Neural progenitor cell (in vitro differentiated cells): ENCODE data around the gene RCOR1. TPM values are rescaled to one million over a fixed set of nuclear protein-coding genes. Genes with fewer than 3 reads are reported as not detected.

ENCODE experiments used
- DNase-seq: peaks from one replicate; pipeline ENCODE4 v3.0.0-alpha.2; 2016; ENCODE audit warnings: low spot score
- H2AFZ ChIP-seq: fragments of 200-600 bp; sonication (generic); replicated peaks from 2 replicates; pipeline ENCODE4 v1.6.1; 2016; ENCODE audit warnings: antibody characterized with exemption
- H3F3A ChIP-seq: fragments of 200-600 bp; sonication (generic); 2 replicates; pipeline ENCODE4 v1.6.1; 2016; ENCODE audit warnings: antibody characterized with exemption, low read depth
- H3K27ac ChIP-seq: fragments of 200-600 bp; sonication (generic); 2 replicates; pipeline ENCODE4 v1.5.1; 2016; ENCODE audit warnings: mild to moderate bottlenecking
- H3K27me3 ChIP-seq: fragments of 200-600 bp; sonication (generic); 2 replicates; pipeline ENCODE4 v1.6.1; 2016; ENCODE audit warnings: mild to moderate bottlenecking, moderate library complexity
- H3K36me3 ChIP-seq: fragments of 200-600 bp; sonication (generic); 2 replicates; pipeline ENCODE4 v1.5.1; 2016
- H3K4me1 ChIP-seq: fragments of 200-600 bp; sonication (generic); 2 replicates; pipeline ENCODE4 v1.6.1; 2016; ENCODE audit warnings: mixed run types
- H3K4me2 ChIP-seq: fragments of 200-600 bp; sonication (generic); 2 replicates; pipeline ENCODE4 v1.6.1; 2016
- H3K4me3 ChIP-seq: fragments of 200-600 bp; sonication (generic); 2 replicates; pipeline ENCODE4 v1.5.1; 2016
- H3K79me2 ChIP-seq: fragments of 200-600 bp; sonication (generic); 2 replicates; pipeline ENCODE4 v1.6.1; 2016; ENCODE audit warnings: low read depth
- H3K9ac ChIP-seq: fragments of 200-600 bp; sonication (generic); 2 replicates; pipeline ENCODE4 v1.6.1; 2016
- H3K9me3 ChIP-seq: fragments of 200-600 bp; sonication (generic); 2 replicates; pipeline ENCODE4 v1.5.1; 2016; ENCODE audit warnings: low read depth
- H4K20me1 ChIP-seq: fragments of 200-600 bp; sonication (generic); 2 replicates; pipeline ENCODE4 v1.6.1; 2016; ENCODE audit warnings: low read depth
- H3K27ac Mint-ChIP-seq: 3 replicates; pipeline ENCODE4 v1.8.0; 2021; ENCODE audit warnings: mixed read lengths
- H3K27me3 Mint-ChIP-seq: 2 replicates; pipeline ENCODE4 v1.8.0; 2022; ENCODE audit warnings: low read depth, mild to moderate bottlenecking, inconsistent platforms, moderate library complexity, mixed read lengths; ENCODE audit not compliant: insufficient read depth
- H3K36me3 Mint-ChIP-seq: 3 replicates; pipeline ENCODE4 v1.8.0; 2021; ENCODE audit warnings: mixed read lengths
- H3K4me1 Mint-ChIP-seq: 3 replicates; pipeline ENCODE4 v1.8.0; 2021; ENCODE audit warnings: mixed read lengths
- H3K4me3 Mint-ChIP-seq: 3 replicates; pipeline ENCODE4 v1.8.0; 2021; ENCODE audit warnings: mild to moderate bottlenecking, moderate library complexity, mixed read lengths
- H3K9me3 Mint-ChIP-seq: 3 replicates; pipeline ENCODE4 v1.8.0; 2020; ENCODE audit warnings: mixed read lengths
- EZH2 ChIP-seq: fragments of 200-600 bp; sonication (generic); IDR thresholded peaks from 2 replicates; pipeline ENCODE4 v1.6.1; 2017; ENCODE audit warnings: antibody characterized with exemption, mild to moderate bottlenecking, moderate library complexity
- EZH2phosphoT487 ChIP-seq: fragments of 200-600 bp; sonication (generic); IDR thresholded peaks from 2 replicates; pipeline ENCODE4 v1.6.1; 2017; ENCODE audit warnings: antibody characterized with exemption
- total RNA-seq: library from RNA; depleted of rRNA; stranded (reverse); fragments of >200 nt; gene quantifications from 2 replicates; pipeline ENCODE4 v1.2.3, GENCODE V29; 2015; ENCODE audit warnings: low replicate concordance
- TF ChIP-seq, protein P1 (sequence below): fragments of 200-600 bp; sonication (generic); IDR thresholded peaks from 2 replicates; pipeline ENCODE4 v1.5.1; 2017; ENCODE audit warnings: antibody characterized with exemption, mild to moderate bottlenecking

Gene RCOR1
- total RNA-seq, 1 donor from 2014 or later, result 33.7 TPM

- Histone ChIP-seq H3K9ac (no peak overlapping the region), H3K9me3 (no peaks in the 10 kb centered on the region), H3K79me2 (no peaks in the 10 kb centered on the region), H4K20me1 (no peaks in the 10 kb centered on the region), H3K4me2 (no peak overlapping the region), H3K27me3 (no peaks in the 10 kb centered on the region), H2AFZ (no peak overlapping the region), H3K36me3 (no peaks in the 10 kb centered on the region), H3F3A (no peaks in the 10 kb centered on the region), H3K4me3 (no peak overlapping the region), H3K27ac (peak overlapping the region; percentile 58), H3K4me1 (peaks cover 14% of the 10 kb centered on the region)
- TF ChIP-seq, protein P1, sequence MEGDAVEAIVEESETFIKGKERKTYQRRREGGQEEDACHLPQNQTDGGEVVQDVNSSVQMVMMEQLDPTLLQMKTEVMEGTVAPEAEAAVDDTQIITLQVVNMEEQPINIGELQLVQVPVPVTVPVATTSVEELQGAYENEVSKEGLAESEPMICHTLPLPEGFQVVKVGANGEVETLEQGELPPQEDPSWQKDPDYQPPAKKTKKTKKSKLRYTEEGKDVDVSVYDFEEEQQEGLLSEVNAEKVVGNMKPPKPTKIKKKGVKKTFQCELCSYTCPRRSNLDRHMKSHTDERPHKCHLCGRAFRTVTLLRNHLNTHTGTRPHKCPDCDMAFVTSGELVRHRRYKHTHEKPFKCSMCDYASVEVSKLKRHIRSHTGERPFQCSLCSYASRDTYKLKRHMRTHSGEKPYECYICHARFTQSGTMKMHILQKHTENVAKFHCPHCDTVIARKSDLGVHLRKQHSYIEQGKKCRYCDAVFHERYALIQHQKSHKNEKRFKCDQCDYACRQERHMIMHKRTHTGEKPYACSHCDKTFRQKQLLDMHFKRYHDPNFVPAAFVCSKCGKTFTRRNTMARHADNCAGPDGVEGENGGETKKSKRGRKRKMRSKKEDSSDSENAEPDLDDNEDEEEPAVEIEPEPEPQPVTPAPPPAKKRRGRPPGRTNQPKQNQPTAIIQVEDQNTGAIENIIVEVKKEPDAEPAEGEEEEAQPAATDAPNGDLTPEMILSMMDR, result no peak
- TF ChIP-seq EZH2, result no peak
- TF ChIP-seq EZH2phosphoT487, result no peak
- no peak overlapping the region for H3K4me3 Mint-ChIP-seq
- H3K4me1 Mint-ChIP-seq, result peaks cover 3% of the 10 kb centered on the region
- no peaks in the 10 kb centered on the region for H3K27me3 Mint-ChIP-seq
- no peak for DNase-seq
- peaks cover 5% of the 10 kb centered on the region for H3K36me3 Mint-ChIP-seq
- H3K9me3 Mint-ChIP-seq, result no peaks in the 10 kb centered on the region
- H3K27ac Mint-ChIP-seq, result no peak overlapping the region
These were observed 156.4 kb downstream of the RCOR1 start for GRCh38 chr14:102748806-102749205.

DNA sequence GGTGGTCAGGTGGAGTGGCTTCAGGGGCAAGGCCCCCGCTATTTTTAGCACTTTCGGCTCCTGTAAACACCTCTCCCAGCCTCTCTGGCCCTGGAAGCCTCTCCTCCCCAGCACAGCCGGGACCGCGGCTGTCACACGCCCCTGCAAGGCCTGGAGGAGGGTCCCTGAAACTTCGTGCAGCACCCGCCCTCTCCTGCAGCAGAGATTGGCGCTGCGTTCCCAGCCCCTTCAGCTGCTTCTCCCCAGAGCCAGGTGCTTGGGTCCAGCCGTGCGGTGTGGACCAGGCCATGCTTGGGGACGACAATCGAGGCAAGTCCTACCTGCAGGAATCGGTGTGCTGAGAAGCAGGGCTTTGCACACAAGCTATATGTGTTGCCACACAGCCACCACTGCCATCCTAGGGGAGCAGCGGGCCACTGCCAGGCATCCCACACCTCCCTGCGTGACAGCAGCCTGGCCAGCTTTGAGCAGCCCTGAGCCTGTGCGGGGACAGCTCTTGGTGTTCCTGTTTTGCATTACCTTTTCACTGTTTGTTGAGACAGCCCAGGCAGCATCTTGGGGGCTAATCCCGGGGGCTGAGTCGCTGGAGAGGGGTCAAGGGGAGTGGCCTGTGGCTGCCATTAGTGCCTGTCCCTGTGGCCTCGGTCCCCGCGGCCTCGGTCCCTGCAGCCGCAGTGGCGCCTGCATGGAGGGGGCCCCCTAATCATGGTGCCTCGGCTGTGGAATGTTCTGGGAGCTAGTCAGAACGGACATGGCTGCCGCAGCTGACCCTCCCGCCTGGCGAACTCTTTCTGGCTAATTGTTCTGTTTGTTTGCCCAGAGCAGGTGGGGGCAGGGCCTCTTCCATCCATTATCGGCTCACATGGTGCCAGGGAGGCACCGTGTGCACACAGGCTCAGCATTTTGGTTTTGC lies 157.2 kb downstream of the RCOR1 start:
- Mint-ChIP-seq H3K4me3 (peak overlapping the region; percentile 41), H3K27me3 (no peaks in the 10 kb centered on the region), H3K9me3 (no peaks in the 10 kb centered on the region), H3K4me1 (peaks cover 3% of the 10 kb centered on the region), H3K27ac (peak overlapping the region; percentile 96), H3K36me3 (peaks cover 5% of the 10 kb centered on the region)
- no peaks in the 10 kb centered on the region for H3K36me3 ChIP-seq
- H3F3A ChIP-seq, result no peaks in the 10 kb centered on the region
- H3K27me3 ChIP-seq, result no peaks in the 10 kb centered on the region
- H3K4me2 ChIP-seq, result no peak overlapping the region
- peak; percentile 43 for DNase-seq
- H2AFZ ChIP-seq, result no peak overlapping the region
- peaks cover 14% of the 10 kb centered on the region for H3K4me1 ChIP-seq
- H3K9me3 ChIP-seq, result no peaks in the 10 kb centered on the region
- H4K20me1 ChIP-seq, result no peaks in the 10 kb centered on the region
- TF ChIP-seq, protein P1, result no peak
- no peak for TF ChIP-seq EZH2
- TF ChIP-seq EZH2phosphoT487, result no peak
- H3K4me3 ChIP-seq, result no peak overlapping the region
- H3K9ac ChIP-seq, result peak overlapping the region; percentile 15
- H3K27ac ChIP-seq, result peak overlapping the region; percentile 58
- H3K79me2 ChIP-seq, result no peaks in the 10 kb centered on the region

DNA sequence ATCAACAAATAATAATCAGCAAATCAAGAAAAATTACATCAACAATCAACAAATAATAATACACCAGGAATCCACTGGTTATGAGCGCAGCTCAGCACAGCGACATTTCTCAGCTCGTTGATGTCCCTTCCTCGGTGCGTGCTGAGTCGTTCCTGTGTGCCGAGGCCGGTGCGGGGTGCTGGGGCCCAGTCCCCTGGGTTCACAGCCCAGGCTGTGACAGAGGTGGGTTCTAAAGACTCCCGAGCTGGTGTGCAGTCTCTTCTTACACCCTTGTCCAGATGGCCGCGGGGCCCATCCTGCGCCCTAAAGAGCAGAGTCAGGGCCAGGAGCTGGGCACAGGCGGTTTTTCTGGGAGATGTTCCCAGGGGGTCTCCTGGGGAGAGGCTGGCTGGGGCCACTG lies 157.9 kb downstream of the RCOR1 start:
- no peaks in the 10 kb centered on the region for H3K27me3 ChIP-seq
- no peaks in the 10 kb centered on the region for H3K79me2 ChIP-seq
- no peak overlapping the region for H3K27ac ChIP-seq
- H3K4me1 ChIP-seq, result peaks cover 14% of the 10 kb centered on the region
- H3K9me3 ChIP-seq, result no peaks in the 10 kb centered on the region
- Mint-ChIP-seq H3K9me3 (no peaks in the 10 kb centered on the region), H3K36me3 (peaks cover 5% of the 10 kb centered on the region), H3K27ac (peak overlapping the region; percentile 96), H3K4me1 (peaks cover 3% of the 10 kb centered on the region), H3K4me3 (peak overlapping the region; percentile 41), H3K27me3 (peaks cover 3% of the 10 kb centered on the region)
- no peak overlapping the region for H3K4me3 ChIP-seq
- DNase-seq, result no peak
- no peaks in the 10 kb centered on the region for H3F3A ChIP-seq
- H3K9ac ChIP-seq, result no peak overlapping the region
- H3K36me3 ChIP-seq, result no peaks in the 10 kb centered on the region
- no peak overlapping the region for H3K4me2 ChIP-seq
- H4K20me1 ChIP-seq, result no peaks in the 10 kb centered on the region
- H2AFZ ChIP-seq, result no peak overlapping the region
- no peak for TF ChIP-seq EZH2
- no peak for TF ChIP-seq EZH2phosphoT487
- TF ChIP-seq, protein P1, result no peak
